Measurements from ENCODE around the gene ATP11A. TPM values are rescaled to one million over a fixed set of nuclear protein-coding genes. Genes with fewer than 3 reads are reported as not detected.

Gene ATP11A
- total RNA-seq, 1 experiment from 2014 or later, result 80.4 TPM

DNA sequence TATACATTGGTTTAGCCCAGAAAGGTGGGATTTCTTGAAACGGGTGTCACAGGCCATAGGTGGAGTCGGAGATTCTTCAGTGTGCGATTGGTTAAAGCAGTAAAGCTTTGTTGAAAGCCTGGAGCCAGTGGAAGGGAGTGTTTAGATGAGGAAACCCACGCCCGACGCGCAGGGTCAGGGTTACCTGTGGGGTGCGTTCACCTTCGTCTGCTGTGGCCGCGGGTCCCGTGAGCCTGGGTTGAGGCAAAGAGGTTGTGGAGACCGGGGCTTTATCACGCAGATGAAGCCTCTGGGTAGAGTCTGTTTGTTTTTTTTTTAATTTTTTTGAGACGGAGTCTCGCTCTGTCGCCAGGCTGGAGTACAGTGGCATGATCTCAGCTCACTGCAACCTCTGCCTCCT is 30.4 kb downstream of the ATP11A start:
- Histone ChIP-seq H3K79me2 (ENCODE audit: insufficient read depth, low read length) (peaks cover 50% of the 10 kb centered on the region), H4K20me1 (ENCODE audit: insufficient read depth) (no peaks in the 10 kb centered on the region), H3K27me3 (ENCODE audit: insufficient read depth, low read length) (no peaks in the 10 kb centered on the region), H3K27ac (ENCODE audit: low read depth, low read length) (no peak overlapping the region), H3K9ac (ENCODE audit: low read length) (no peak overlapping the region), H3K4me1 (ENCODE audit: control insufficient read depth in 1 of 2, insufficient read depth in 2 of 2, low read length in 2 of 2) (peaks cover 65 to 76% of the 10 kb centered on the region in 2 experiments), H3K9me3 (ENCODE audit: control insufficient read depth in 1 of 2, insufficient read depth in 1 of 2, low read depth in 1 of 2, low read length in 2 of 2) (no peaks in the 10 kb centered on the region), H3K36me3 (ENCODE audit: control insufficient read depth in 1 of 2, insufficient read depth in 2 of 2, low read length in 2 of 2) (no peaks in the 10 kb centered on the region), H3K4me2 (ENCODE audit: low read length) (no peak overlapping the region), H2AFZ (ENCODE audit: low read depth, low read length, poor library complexity, severe bottlenecking) (no peak overlapping the region), H3K4me3 (replicated peaks in 1 of 2; ENCODE audit: low read depth in 1 of 2, low read length in 2 of 2) (no peak overlapping the region), H3K9me2 (ENCODE audit: insufficient read depth) (no peaks in the 10 kb centered on the region)
- ChIA-PET POLR2A (no interaction called here), CTCF (no interaction called here), RAD21 (ENCODE audit: low non-redundant PET in 1 of 2, low total read pairs in 2 of 2, uncharacterized antibody in 2 of 2, unreplicated experiment in 2 of 2) (no interaction called here)
- TF ChIP-seq YY1 (IDR thresholded peaks at IDR 0.05; ENCODE audit: extremely low read depth, insufficient replicate concordance, low read depth, low read length) (no peak), TCF7L2 (IDR thresholded peaks at IDR 0.05; ENCODE audit: borderline replicate concordance, extremely low read depth, insufficient read depth, insufficient read length) (no peak), FOSL1 (IDR thresholded peaks at IDR 0.05; ENCODE audit: low read depth) (no peak), JUND (IDR thresholded peaks at IDR 0.05) (no peak), SP1 (IDR thresholded peaks at IDR 0.05; ENCODE audit: low read depth) (no peak), POLR2AphosphoS5 (IDR thresholded peaks at IDR 0.05; ENCODE audit: low read depth, low read length) (no peak), EGR1 (IDR thresholded peaks at IDR 0.05; ENCODE audit: low read depth) (no peak), CBX3 (IDR thresholded peaks at IDR 0.05; ENCODE audit: low read depth) (no peak)
- TF ChIP-seq, protein P1, sequence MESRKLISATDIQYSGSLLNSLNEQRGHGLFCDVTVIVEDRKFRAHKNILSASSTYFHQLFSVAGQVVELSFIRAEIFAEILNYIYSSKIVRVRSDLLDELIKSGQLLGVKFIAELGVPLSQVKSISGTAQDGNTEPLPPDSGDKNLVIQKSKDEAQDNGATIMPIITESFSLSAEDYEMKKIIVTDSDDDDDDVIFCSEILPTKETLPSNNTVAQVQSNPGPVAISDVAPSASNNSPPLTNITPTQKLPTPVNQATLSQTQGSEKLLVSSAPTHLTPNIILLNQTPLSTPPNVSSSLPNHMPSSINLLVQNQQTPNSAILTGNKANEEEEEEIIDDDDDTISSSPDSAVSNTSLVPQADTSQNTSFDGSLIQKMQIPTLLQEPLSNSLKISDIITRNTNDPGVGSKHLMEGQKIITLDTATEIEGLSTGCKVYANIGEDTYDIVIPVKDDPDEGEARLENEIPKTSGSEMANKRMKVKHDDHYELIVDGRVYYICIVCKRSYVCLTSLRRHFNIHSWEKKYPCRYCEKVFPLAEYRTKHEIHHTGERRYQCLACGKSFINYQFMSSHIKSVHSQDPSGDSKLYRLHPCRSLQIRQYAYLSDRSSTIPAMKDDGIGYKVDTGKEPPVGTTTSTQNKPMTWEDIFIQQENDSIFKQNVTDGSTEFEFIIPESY (IDR thresholded peaks at IDR 0.05; ENCODE audit: extremely low read depth, insufficient replicate concordance, low read length), result no peak
- TF ChIP-seq, protein P2, sequence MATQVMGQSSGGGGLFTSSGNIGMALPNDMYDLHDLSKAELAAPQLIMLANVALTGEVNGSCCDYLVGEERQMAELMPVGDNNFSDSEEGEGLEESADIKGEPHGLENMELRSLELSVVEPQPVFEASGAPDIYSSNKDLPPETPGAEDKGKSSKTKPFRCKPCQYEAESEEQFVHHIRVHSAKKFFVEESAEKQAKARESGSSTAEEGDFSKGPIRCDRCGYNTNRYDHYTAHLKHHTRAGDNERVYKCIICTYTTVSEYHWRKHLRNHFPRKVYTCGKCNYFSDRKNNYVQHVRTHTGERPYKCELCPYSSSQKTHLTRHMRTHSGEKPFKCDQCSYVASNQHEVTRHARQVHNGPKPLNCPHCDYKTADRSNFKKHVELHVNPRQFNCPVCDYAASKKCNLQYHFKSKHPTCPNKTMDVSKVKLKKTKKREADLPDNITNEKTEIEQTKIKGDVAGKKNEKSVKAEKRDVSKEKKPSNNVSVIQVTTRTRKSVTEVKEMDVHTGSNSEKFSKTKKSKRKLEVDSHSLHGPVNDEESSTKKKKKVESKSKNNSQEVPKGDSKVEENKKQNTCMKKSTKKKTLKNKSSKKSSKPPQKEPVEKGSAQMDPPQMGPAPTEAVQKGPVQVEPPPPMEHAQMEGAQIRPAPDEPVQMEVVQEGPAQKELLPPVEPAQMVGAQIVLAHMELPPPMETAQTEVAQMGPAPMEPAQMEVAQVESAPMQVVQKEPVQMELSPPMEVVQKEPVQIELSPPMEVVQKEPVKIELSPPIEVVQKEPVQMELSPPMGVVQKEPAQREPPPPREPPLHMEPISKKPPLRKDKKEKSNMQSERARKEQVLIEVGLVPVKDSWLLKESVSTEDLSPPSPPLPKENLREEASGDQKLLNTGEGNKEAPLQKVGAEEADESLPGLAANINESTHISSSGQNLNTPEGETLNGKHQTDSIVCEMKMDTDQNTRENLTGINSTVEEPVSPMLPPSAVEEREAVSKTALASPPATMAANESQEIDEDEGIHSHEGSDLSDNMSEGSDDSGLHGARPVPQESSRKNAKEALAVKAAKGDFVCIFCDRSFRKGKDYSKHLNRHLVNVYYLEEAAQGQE (IDR thresholded peaks at IDR 0.05; ENCODE audit: low read depth), result no peak
- DNase-seq (ENCODE audit: low read depth, low spot score) (no peak), ATAC-seq (no peak)
- no TSS peak for BruUV-seq (replicated peaks)
- intact Hi-C loops (cut with micrococcal nuclease), result no loop called here

All from HCT116 (cell line).